NCI-H187 (cell line): Measurements from ENCODE around the gene ATAD3A.

ENCODE experiments used
- DNase-seq, 2 experiments: peaks; one replicate each; lab custom pipeline; 2025; lab: John Stamatoyannopoulos, UW

ATAD3A gene

DNA sequence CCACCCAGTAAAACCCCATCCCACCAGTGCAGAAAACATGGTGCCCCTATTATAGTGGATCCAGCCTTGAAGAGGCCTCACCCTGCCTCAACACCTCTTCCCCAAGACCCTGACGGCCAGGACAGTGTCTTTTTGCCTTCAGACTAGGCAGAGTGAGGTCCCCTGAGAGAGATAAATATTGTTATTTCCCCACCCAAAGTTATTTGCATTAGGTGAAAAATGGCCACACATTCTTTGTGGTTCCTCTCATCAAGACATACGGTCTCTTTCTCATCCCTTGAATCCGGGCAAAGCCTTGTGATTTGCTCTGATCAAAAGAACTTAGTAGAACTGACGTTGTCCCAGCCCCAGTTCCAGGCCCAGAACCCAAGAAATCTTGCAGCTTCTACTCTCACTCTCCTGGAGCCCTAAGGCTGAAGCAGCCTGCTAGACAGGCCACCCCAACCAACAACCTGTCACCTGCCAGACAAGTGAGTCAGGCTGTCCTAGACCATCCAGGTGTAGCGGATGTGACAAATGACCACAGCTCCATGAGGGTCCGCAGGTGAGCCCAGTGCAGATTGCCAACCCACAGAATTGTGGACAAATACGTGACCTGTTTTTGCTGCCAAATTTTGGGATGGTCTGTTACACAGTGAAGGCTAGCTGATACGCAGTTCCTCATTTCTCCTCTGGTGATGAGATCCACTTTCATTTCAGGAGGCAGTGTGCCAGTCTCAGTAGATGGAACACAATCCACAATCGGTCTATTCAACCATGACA is 70.8 kb downstream of the ATAD3A start:
- DNase-seq, result no peak

- DNase-seq, result no peak
Measured at GRCh38 chr1:1583347-1584010, 71.5 kb downstream of the ATAD3A start.
